Astrocyte (in vitro differentiated cells and primary cell): ENCODE data around the gene PSG1. TPM values are rescaled to one million over a fixed set of nuclear protein-coding genes. Genes with fewer than 3 reads are reported as not detected.
"Not testable (repeated sequence)": the region's sequence is repeated elsewhere in the genome, so short reads cannot be mapped to it uniquely, and the experiment has no call there.

Source experiments
- DNase-seq: peaks from one replicate; pipeline ENCODE4 v3.0.0-alpha.2; 2010; ENCODE audit warnings: low read depth
- FAIRE-seq: peaks from 2 replicates; lab custom pipeline; 2011; peaks lifted over from hg19 to GRCh38; lab: Jason Lieb, UNC
- H2AFZ ChIP-seq: 2 replicates; pipeline ENCODE4 v1.6.0; 2012; ENCODE audit warnings: low read depth, low read length, inconsistent platforms
- H3K27ac ChIP-seq: 2 replicates; pipeline ENCODE4 v1.5.1; 2011; ENCODE audit warnings: low read depth, low read length, inconsistent platforms
- H3K27me3 ChIP-seq: 2 replicates; pipeline ENCODE4 v1.6.0; 2011; ENCODE audit warnings: low read length, inconsistent platforms; ENCODE audit not compliant: insufficient read depth
- H3K36me3 ChIP-seq: 2 replicates; pipeline ENCODE4 v1.5.1; 2011; ENCODE audit warnings: low read length, inconsistent platforms; ENCODE audit not compliant: insufficient read depth
- H3K4me1 ChIP-seq: 2 replicates; pipeline ENCODE4 v1.5.1; 2011; ENCODE audit warnings: low read length, inconsistent platforms; ENCODE audit not compliant: insufficient read depth
- H3K4me2 ChIP-seq: 2 replicates; pipeline ENCODE4 v1.6.0; 2012; ENCODE audit warnings: low read length, inconsistent platforms
- H3K4me3 ChIP-seq: 2 replicates; pipeline ENCODE4 v1.5.1; 2011; ENCODE audit warnings: low read depth, mild to moderate bottlenecking, low read length, inconsistent platforms; ENCODE audit not compliant: insufficient read depth
- H3K79me2 ChIP-seq: 2 replicates; pipeline ENCODE4 v1.6.0; 2012; ENCODE audit warnings: mild to moderate bottlenecking, low read length, inconsistent platforms; ENCODE audit not compliant: insufficient read depth
- H3K9ac ChIP-seq: 2 replicates; pipeline ENCODE4 v1.6.0; 2012; ENCODE audit warnings: mild to moderate bottlenecking, low read length, inconsistent platforms
- H3K9me3 ChIP-seq: 2 replicates; pipeline ENCODE4 v1.5.1; 2012; ENCODE audit warnings: low read depth, mild to moderate bottlenecking, low read length, inconsistent platforms; ENCODE audit not compliant: insufficient read depth
- H4K20me1 ChIP-seq: 2 replicates; pipeline ENCODE4 v1.6.0; 2012; ENCODE audit warnings: low read length, inconsistent platforms; ENCODE audit not compliant: insufficient read depth
- H3K27ac Mint-ChIP-seq: one replicate; pipeline ENCODE4 v1.8.0; 2021; ENCODE audit warnings: mild to moderate bottlenecking, mixed read lengths; ENCODE audit not compliant: unreplicated experiment
- H3K27me3 Mint-ChIP-seq: one replicate; pipeline ENCODE4 v1.8.0; 2021; ENCODE audit warnings: low read depth, mixed read lengths; ENCODE audit not compliant: unreplicated experiment
- H3K36me3 Mint-ChIP-seq: one replicate; pipeline ENCODE4 v1.8.0; 2021; ENCODE audit warnings: low read depth, mixed read lengths; ENCODE audit not compliant: unreplicated experiment
- H3K4me1 Mint-ChIP-seq: one replicate; pipeline ENCODE4 v1.8.0; 2021; ENCODE audit warnings: low read depth, mixed read lengths; ENCODE audit not compliant: unreplicated experiment
- H3K4me3 Mint-ChIP-seq: one replicate; pipeline ENCODE4 v1.8.0; 2021; ENCODE audit warnings: mild to moderate bottlenecking, moderate library complexity, mixed read lengths; ENCODE audit not compliant: unreplicated experiment
- H3K9me3 Mint-ChIP-seq: one replicate; pipeline ENCODE4 v1.8.0; 2021; ENCODE audit warnings: mild to moderate bottlenecking, mixed read lengths; ENCODE audit not compliant: unreplicated experiment
- total RNA-seq: library from RNA; stranded (reverse); gene quantifications from 2 replicates; pipeline ENCODE4 v1.2.1, GENCODE V29; 2021
- TF ChIP-seq, protein P1 (sequence below): IDR thresholded peaks from 2 replicates; pipeline ENCODE4 v1.5.1; 2011; ENCODE audit warnings: low read depth, mild to moderate bottlenecking, inconsistent platforms, low read length, moderate library complexity; ENCODE audit not compliant: insufficient read depth

Gene PSG1
- total RNA-seq, 1 donor from 2014 or later, result 0.52 TPM

DNA sequence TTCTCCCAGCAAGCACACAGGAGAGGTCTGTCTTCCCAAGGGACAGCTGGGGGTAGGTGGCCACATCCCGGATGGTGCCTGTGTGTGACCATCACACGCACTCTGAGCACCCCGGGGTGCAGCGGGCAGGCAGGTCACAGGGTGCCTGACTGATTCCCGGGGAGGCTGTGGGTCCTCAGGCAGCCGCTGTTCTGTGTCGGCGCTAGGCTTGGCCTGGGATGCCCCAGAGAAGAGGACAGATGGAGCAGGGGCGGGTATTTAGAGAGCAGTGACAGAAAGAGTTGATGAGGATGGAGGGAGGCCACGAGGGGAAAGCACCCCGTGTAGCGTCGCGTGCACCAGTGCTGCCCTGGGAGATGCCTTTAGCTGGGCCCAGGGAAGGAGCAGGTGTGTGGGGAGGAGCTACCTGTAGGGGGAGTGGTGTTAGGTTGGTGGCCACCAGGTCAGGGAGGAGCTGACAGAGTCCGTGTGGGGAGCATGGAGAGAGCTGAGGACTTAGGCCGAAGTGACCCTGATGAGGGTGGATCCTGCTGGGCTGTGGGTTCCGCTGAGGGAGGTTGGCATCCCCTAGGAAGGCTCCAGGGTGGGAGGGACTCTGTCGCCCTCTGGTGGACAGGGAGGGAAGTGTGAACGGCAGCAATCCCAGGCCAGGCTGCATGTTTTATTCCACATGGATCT lies 22.5 kb downstream of the PSG1 start:
- H3K4me3 ChIP-seq, DNase-seq, H3K9ac ChIP-seq, H3K4me3 Mint-ChIP-seq, H3K4me1 ChIP-seq, H2AFZ ChIP-seq, FAIRE-seq, H3K4me2 ChIP-seq, H3K4me1 Mint-ChIP-seq, H4K20me1 ChIP-seq, H3K9me3 ChIP-seq, H3K36me3 ChIP-seq, H3K27me3 Mint-ChIP-seq, H3K36me3 Mint-ChIP-seq, H3K27ac Mint-ChIP-seq, H3K27ac ChIP-seq, H3K79me2 ChIP-seq, H3K27me3 ChIP-seq: not testable (repeated sequence)
- H3K9me3 Mint-ChIP-seq, result peaks cover 33% of the 10 kb centered on the region
- TF ChIP-seq, protein P1, sequence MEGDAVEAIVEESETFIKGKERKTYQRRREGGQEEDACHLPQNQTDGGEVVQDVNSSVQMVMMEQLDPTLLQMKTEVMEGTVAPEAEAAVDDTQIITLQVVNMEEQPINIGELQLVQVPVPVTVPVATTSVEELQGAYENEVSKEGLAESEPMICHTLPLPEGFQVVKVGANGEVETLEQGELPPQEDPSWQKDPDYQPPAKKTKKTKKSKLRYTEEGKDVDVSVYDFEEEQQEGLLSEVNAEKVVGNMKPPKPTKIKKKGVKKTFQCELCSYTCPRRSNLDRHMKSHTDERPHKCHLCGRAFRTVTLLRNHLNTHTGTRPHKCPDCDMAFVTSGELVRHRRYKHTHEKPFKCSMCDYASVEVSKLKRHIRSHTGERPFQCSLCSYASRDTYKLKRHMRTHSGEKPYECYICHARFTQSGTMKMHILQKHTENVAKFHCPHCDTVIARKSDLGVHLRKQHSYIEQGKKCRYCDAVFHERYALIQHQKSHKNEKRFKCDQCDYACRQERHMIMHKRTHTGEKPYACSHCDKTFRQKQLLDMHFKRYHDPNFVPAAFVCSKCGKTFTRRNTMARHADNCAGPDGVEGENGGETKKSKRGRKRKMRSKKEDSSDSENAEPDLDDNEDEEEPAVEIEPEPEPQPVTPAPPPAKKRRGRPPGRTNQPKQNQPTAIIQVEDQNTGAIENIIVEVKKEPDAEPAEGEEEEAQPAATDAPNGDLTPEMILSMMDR, result peak; percentile 53

- not testable (repeated sequence) for H3K4me1 Mint-ChIP-seq, H2AFZ ChIP-seq, H3K9ac ChIP-seq, H3K9me3 ChIP-seq, DNase-seq, H3K36me3 Mint-ChIP-seq, H3K36me3 ChIP-seq, H3K4me3 ChIP-seq, H3K27ac Mint-ChIP-seq, H3K79me2 ChIP-seq, H3K27ac ChIP-seq, H3K4me3 Mint-ChIP-seq, H3K4me2 ChIP-seq, H4K20me1 ChIP-seq, H3K27me3 Mint-ChIP-seq, FAIRE-seq, H3K27me3 ChIP-seq
- H3K9me3 Mint-ChIP-seq, result peaks cover 37% of the 10 kb centered on the region
- H3K4me1 ChIP-seq, result peaks cover 19% of the 10 kb centered on the region
Measured at GRCh38 chr19:42854745-42855144, 24.8 kb downstream of the PSG1 start.

- not testable (repeated sequence) for H3K27me3 ChIP-seq, H3K4me2 ChIP-seq, H3K36me3 Mint-ChIP-seq, H3K4me3 Mint-ChIP-seq, H3K27ac Mint-ChIP-seq, H3K27me3 Mint-ChIP-seq, H4K20me1 ChIP-seq, H3K9me3 ChIP-seq, FAIRE-seq, DNase-seq, H3K36me3 ChIP-seq, H3K27ac ChIP-seq, H3K4me1 Mint-ChIP-seq, H3K79me2 ChIP-seq, H3K4me3 ChIP-seq
- peaks cover 19% of the 10 kb centered on the region for H3K4me1 ChIP-seq
- H2AFZ ChIP-seq, result peak overlapping the region; percentile 18
- peaks cover 36% of the 10 kb centered on the region for H3K9me3 Mint-ChIP-seq
- peak overlapping the region; percentile 41 for H3K9ac ChIP-seq
Measured at GRCh38 chr19:42853231-42853630, 26.3 kb downstream of the PSG1 start.

- Histone ChIP-seq H3K9ac (peak overlapping the region; percentile 41), H3K4me1 (peaks cover 19% of the 10 kb centered on the region)
- not testable (repeated sequence) for H3K36me3 ChIP-seq, H3K4me2 ChIP-seq, H3K27ac ChIP-seq, FAIRE-seq, H3K4me3 Mint-ChIP-seq, H3K27me3 ChIP-seq, H3K9me3 ChIP-seq, H3K4me1 Mint-ChIP-seq, H2AFZ ChIP-seq, H3K27me3 Mint-ChIP-seq, H3K4me3 ChIP-seq, H4K20me1 ChIP-seq, H3K79me2 ChIP-seq, H3K27ac Mint-ChIP-seq, H3K36me3 Mint-ChIP-seq
- peaks cover 37% of the 10 kb centered on the region for H3K9me3 Mint-ChIP-seq
- peak; percentile 48 for DNase-seq
Measured at GRCh38 chr19:42852821-42853220, 26.7 kb downstream of the PSG1 start.

DNA sequence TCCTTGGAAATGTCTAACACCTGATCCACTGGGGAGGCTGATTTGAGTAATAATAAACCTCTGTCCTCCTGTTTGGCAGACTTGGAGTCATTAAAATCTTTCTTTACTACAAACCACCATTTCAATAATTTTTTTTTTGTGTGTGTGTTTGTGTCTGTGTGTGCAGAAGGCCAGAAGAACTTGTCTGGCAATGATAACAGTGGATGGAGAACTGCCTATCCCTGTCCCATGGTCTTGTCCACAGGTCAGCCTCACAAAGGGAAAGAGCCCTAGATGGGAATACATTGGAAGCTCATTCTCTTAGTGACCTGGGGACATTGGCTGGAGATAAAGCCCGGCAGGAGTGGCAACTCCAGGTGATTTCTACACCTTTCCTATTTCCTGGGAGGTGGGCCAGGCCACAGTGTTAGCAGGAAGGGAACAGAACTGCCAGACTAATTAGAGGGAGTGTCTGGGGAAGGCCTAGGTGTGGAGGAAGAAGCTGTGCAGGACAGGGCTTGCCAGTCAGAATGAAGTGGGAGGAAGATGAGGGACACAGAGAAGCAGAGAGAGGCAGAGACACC lies 27.7 kb downstream of the PSG1 start:
- H3K27ac Mint-ChIP-seq, H3K36me3 Mint-ChIP-seq, H2AFZ ChIP-seq, H3K4me3 ChIP-seq, H3K9me3 ChIP-seq, H3K27me3 ChIP-seq, H3K27me3 Mint-ChIP-seq, H3K4me3 Mint-ChIP-seq, DNase-seq, FAIRE-seq, H3K36me3 ChIP-seq, H4K20me1 ChIP-seq, H3K4me1 Mint-ChIP-seq, H3K79me2 ChIP-seq: not testable (repeated sequence)
- peaks cover 35% of the 10 kb centered on the region for H3K9me3 Mint-ChIP-seq
- Histone ChIP-seq H3K9ac (peak overlapping the region; percentile 72), H3K4me1 (peaks cover 19% of the 10 kb centered on the region), H3K27ac (peak overlapping the region; percentile 97), H3K4me2 (peak overlapping the region; percentile 75)
